Inflammatory macrophage (primary cell): ENCODE measurements around the gene GDI2.
"Not testable (repeated sequence)": the region's sequence is repeated elsewhere in the genome, so short reads cannot be mapped to it uniquely, and the experiment has no call there.

Experiments
- DNase-seq, 2 donors: peaks; one replicate each; pipeline ENCODE4 v3.0.0-alpha.2; 2020 to 2022

GDI2 gene

GRCh38 chr10:5779730-5780129, 33.5 kb downstream of the GDI2 start:
- DNase-seq: peak in 1 of 2 donors; percentile 33

DNA sequence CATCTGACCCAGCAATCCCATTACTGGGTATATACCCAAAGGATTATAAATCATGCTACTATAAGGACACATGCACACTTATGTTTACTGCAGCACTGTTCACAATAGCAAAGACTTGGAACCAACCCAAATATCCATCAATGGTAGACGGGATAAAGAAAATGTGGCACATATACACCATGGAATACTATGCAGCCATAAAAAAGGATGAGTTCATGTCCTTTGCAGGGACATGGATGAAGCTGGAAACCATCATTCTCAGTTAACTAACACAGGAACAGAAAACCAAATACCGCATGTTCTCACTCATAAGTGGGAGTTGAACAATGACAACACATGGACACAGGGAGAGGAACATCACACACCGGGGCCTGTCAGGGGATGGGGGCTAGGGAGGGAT, 35.5 kb downstream of the GDI2 start:
- DNase-seq: not testable (repeated sequence)

DNA sequence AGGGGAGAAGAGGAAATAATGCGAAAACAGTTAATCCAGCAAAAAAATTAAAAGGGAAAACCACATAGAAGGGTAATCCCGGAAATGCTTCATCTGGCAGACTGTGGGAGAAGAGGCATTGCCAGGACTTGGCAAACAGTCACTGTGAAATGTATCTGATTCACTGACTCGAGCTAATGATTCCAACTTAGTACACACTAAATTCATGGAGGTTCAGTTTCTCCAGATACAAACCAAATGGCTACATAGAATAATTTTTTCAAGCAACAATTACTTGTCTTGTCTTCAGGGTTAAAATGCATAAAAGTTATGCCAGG, 36.4 kb downstream of the GDI2 start:
- peak; percentile 16 to 42 for DNase-seq

- DNase-seq: no peak
These were observed 36.9 kb downstream of the GDI2 start for GRCh38 chr10:5776136-5776880.

- DNase-seq: peak; percentile 23 to 64
These were observed 37.5 kb downstream of the GDI2 start for GRCh38 chr10:5775685-5776084.

GRCh38 chr10:5774987-5775620, 38.1 kb downstream of the GDI2 start:
- DNase-seq: peak; percentile 45 to 67

- no peak for DNase-seq
These were observed 47.0 kb downstream of the GDI2 start for GRCh38 chr10:5766189-5766588.

DNA sequence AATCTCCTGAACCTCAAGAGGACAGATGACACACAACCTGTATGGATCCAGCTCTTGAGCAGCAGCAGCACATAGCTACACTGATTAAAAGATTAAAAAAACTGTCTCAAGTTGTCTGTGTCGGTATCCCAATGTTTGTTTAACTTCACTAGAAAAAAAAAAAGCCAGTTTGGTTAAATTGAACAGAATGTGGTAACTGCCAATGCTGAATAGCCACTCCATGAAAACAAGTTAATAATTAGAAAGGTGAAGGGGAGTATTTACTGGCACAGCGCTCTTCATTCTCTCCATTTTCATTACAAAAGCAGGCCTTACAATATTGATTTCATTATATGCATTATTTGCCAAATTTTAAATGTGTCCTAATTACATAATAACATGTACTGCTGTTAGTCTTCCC, 47.6 kb downstream of the GDI2 start:
- DNase-seq: no peak

DNA sequence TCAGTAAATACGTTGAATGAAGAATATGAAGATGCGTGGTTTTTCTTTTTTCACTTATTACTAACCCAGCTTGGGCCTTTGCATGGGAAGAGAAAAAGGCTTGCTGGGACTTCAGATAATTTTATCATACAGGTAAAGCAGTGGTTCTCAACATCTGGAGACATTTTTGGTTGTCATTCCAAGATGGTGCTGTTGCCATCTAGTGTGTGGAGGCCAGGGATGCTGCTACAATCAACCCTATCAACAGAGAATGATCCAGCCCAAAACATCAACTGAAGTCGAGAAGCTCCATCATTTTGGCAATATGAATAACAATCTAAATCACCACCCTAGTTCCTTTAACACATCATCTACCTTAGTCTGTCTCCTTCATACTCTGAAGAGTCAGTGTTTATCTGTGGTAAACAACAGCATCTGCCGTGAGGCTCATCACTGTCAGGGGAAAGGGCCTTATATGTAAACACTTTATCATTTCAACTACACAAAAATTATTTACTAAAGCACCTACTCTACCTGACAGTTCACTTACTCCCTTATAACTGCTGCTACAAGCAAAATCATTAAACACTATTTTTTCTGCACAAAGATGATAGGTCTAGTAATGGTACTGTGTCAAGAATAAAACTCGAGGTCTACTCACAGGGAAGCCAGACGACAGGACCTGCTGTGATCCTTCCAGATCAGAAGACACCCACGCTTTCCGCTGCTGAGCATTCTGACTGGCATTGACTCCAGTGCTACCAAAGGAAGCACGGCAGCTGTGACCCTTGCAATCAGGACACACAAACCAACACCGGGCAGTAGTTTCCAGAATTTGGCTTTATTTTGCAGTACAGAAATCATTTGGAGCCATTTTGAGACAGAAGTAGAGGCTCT, 48.6 kb downstream of the GDI2 start:
- DNase-seq: no peak

DNA sequence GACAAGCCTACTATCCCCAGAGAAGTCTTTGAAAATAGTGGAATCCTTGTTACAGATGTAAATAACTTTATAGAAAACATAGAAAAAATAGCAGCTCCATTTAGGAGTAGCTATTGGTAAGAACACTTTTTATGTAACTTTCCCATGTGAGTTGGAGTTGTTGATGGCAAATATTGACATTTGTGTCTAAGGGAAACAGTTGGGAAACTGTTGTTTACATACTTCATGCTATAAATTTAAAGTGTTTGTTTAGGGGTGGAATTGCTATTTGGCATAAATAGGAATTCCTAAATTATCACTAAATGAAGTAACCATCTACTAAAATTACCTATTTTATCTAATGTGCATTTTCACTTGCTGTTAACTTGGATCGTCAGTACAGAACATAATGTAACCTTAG, 50.7 kb downstream of the GDI2 start:
- DNase-seq: no peak

DNA sequence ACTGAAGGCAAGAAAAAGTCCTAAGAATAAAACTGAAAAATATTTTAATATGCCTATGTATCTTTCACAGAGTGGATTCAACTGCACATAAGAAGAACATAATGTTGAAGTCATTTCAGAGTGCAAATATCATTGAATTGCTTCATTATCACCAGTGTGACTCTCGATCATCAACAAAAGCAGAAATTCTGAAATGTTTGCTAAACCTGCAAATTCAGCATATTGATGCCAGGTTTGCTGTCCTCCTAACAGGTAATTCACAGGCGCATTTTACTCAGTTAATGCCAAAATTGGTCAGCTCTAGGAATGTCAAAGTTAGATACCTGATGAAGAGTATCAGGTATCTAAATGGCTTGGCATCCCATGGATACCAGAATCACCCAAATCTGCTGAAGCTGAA, 52.0 kb downstream of the GDI2 start:
- no peak for DNase-seq

DNA sequence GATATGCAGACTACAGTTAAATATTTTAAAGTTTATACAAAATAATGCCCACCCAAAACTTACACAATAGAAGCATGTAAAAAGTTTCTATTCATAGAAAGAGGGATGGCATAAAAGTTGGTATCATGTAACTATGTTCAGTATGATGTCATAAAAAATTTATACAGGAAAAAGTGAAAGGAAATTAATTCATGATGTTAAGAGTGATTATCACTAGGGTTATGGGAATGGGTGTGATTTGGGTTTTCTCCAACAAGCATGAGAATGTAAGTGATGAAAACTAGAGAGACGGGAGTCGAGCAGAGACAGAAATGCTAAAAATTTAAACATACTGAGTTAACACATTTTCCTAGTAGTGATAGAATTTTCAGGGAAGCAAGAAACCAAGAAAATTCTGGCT, 52.7 kb downstream of the GDI2 start:
- DNase-seq: no peak

DNA sequence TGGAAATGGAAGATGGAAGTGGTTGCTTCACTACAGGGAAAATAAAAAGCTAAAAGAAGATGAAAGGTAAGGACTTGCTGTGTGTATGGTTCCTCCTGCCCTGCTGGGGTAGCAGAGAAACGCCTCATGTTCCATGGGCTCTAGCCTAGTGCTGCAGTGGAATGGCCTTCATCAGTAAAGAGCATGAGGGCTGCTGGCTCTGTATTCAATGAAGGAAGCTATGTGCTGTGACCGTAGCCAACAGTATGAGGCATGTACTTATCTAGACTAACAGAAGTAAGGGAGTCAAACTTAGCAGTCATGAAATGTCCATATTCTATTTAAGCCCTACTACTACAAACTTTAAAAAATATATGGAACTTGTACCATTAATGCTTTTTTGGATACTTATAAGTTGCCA, 54.3 kb downstream of the GDI2 start:
- no peak for DNase-seq

- DNase-seq: no peak
These were observed 55.3 kb downstream of the GDI2 start for GRCh38 chr10:5757766-5758517.

- no peak for DNase-seq
These were observed 60.8 kb downstream of the GDI2 start for GRCh38 chr10:5752301-5752871.

DNA sequence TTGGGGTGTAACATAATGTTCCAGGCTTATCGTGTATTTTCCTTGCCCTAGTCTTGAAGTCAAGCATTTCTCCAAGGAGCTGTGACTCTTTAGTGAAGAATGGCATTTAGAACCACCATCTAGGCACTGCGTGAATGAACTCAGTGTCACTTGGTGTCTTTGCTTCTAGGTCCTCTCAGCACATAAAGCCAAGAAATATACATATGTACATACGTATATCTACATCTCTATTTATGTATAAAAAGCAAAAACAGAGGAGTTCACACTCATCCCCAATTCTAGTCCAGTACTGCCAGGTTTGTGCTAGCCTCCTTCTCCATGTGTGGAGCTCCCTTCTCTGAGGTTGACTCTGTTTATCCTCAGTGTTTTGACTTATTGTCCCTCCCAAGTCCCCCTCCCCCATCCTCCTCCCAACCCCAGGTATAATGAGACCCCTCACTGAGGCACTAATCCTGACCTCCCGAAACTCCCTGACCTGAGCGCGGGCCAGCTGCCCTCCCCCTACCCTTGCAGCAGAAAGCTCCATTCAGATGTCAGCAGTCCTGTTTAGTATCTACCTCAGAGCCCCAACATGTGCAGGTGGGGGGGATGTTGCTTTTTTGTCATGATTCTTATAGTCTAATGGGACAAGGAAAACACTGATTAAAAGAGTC, 61.5 kb downstream of the GDI2 start:
- no peak for DNase-seq

- DNase-seq: no peak
These were observed 64.8 kb downstream of the GDI2 start for GRCh38 chr10:5748394-5748803.

- no peak for DNase-seq
These were observed 67.0 kb downstream of the GDI2 start for GRCh38 chr10:5746197-5746596.

DNA sequence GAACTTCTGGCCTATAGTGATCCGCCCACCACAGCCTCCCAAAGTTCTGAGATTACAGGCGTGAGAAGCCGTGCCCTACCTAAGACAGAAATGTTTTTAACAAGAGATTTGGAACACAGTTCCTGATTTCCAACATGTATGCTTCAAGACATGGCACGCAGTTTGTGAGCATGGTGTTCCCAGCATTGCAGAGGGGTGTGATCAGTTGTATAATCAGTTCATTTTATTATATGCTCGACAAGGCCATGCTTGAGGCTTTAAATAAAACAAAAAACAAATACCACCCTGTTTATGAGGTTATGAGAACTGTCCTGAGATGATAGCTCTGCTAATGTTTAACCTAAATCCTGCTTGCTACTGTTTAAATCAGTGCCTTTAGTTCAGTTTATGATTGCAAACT, 68.4 kb downstream of the GDI2 start:
- no peak for DNase-seq

DNA sequence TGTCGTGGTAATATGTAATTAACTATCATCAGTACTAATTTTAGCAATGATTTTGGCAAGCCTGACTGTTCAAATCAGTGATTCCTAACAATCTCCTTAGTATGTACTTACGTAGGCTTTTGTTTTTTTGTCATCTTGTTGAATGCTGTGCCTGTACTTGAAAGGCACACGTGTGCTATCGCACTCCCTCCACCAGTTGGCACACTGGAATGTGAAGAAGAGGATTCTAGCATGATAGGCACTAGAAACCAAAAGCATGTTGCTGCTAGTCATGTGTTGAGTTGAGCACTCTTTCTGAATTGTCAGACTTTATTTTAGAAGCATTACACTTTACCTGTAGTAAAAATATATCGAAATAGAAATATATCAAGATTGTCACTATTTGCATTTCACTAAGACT, 69.5 kb downstream of the GDI2 start:
- no peak for DNase-seq

DNA sequence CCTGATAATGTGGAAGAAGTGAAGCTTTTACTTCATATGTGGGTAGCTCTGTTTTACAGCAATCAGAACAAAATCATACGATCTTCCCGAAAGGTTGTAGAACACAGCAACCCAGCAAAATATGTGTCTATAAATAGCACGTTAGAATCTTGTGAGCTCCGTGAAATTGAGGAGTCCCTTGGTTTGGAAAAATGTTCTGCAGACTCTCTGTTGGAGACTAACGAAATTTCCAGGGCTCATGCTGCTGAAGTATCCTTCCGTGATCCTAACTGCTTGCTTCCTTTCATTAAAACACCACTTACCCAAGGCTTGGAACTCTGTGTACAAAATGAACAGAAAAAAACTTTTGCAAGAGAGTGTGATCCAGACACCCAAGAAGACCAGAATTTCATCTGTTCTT, 71.1 kb downstream of the GDI2 start:
- no peak for DNase-seq

DNA sequence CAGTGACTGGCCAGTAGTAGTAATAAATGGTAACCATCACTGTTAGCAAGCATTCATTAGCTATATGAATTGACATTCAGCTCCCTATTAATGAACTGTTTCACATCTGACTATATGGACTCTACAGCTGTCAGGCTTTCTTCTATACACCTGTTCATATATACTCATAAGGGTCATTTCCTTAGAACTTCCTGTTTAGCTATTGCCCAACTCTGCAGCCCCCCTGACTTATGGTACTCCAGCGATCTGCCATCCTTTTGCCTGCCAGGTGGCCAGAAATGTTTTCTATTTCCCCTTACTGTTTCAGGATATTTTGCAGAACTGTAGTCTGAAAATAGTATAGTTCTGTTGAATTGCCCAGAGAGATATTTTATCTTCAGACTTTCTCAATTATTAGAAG, 72.0 kb downstream of the GDI2 start:
- no peak for DNase-seq
